ENCODE results near the gene DUSP1. TPM values are rescaled to one million over a fixed set of nuclear protein-coding genes. Genes with fewer than 3 reads are reported as not detected.
A peak's percentile ranks its signal among the peaks of the same experiment; 100 is the strongest.

DUSP1 gene
- total and polyA plus RNA-seq, 2 of the 13 experiments (the other 11 are each of a cell fraction or from before 2014, with no cell fraction given) = 27.1 to 55.5 TPM

DNA sequence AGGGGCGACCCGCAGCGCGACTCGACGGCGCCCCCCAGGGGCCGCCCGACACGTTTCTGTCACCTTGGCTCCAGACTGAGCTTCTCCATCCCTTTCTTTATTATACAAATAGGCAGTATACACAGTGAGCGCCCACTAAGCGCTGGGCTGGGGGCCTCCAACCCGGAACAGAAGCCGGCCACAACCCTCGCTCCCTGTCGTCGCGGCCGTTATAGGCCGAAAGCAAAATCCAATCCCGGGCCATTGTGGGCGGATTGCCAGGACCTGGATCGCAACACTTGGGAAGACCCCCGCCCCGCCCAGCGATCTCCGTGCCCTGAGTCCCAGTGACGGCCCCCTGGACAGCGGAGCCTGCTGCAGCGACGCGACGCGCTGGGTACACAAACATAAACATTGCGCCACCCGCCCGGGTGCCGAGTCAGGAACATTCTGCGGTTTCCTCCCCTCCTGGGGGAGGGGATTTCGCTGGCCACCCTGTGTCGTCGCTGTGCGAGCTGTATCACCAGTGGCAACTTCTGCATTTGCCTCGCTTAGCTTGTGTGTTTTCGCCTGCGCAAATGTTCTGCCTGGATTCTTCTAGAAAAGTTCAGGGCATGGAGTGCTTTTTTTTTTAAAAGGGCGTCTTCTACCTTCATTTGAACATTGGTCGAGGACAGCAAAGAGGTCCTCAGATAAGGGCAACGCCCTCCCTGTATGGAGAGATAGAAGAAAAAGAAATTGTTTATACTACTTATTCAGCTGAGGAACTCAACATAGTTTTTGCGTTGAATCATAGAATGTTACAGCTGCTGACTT, 1.3 kb upstream of the DUSP1 start (continued):
- TF ChIP-seq, protein P1, sequence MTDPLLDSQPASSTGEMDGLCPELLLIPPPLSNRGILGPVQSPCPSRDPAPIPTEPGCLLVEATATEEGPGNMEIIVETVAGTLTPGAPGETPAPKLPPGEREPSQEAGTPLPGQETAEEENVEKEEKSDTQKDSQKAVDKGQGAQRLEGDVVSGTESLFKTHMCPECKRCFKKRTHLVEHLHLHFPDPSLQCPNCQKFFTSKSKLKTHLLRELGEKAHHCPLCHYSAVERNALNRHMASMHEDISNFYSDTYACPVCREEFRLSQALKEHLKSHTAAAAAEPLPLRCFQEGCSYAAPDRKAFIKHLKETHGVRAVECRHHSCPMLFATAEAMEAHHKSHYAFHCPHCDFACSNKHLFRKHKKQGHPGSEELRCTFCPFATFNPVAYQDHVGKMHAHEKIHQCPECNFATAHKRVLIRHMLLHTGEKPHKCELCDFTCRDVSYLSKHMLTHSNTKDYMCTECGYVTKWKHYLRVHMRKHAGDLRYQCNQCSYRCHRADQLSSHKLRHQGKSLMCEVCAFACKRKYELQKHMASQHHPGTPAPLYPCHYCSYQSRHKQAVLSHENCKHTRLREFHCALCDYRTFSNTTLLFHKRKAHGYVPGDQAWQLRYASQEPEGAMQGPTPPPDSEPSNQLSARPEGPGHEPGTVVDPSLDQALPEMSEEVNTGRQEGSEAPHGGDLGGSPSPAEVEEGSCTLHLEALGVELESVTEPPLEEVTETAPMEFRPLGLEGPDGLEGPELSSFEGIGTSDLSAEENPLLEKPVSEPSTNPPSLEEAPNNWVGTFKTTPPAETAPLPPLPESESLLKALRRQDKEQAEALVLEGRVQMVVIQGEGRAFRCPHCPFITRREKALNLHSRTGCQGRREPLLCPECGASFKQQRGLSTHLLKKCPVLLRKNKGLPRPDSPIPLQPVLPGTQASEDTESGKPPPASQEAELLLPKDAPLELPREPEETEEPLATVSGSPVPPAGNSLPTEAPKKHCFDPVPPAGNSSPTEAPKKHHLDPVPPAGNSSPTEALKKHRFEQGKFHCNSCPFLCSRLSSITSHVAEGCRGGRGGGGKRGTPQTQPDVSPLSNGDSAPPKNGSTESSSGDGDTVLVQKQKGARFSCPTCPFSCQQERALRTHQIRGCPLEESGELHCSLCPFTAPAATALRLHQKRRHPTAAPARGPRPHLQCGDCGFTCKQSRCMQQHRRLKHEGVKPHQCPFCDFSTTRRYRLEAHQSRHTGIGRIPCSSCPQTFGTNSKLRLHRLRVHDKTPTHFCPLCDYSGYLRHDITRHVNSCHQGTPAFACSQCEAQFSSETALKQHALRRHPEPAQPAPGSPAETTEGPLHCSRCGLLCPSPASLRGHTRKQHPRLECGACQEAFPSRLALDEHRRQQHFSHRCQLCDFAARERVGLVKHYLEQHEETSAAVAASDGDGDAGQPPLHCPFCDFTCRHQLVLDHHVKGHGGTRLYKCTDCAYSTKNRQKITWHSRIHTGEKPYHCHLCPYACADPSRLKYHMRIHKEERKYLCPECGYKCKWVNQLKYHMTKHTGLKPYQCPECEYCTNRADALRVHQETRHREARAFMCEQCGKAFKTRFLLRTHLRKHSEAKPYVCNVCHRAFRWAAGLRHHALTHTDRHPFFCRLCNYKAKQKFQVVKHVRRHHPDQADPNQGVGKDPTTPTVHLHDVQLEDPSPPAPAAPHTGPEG (CRISPR knock-in tag; IDR thresholded peaks at IDR 0.05) = peak; percentile 75; the same call in 1 of the 2 replicates
- TF ChIP-seq FOSL2 (CRISPR knock-in tag; IDR thresholded peaks at IDR 0.05) (peak; percentile 93), KDM5B (CRISPR knock-in tag; IDR thresholded peaks at IDR 0.05; ENCODE audit: borderline replicate concordance) (peak; percentile 84; the same call in 1 of the 2 replicates), SRSF1 (optimal IDR thresholded peaks at IDR 0.05; ENCODE audit: low read depth, low read length) (peak; percentile 80), SRF (IDR thresholded peaks at IDR 0.05; ENCODE audit: low read depth, low read length) (peak; percentile 12; the same call in 1 of the 2 replicates), ZNF180 (CRISPR knock-in tag; IDR thresholded peaks at IDR 0.05; ENCODE audit: borderline replicate concordance, low read depth) (no peak), ZNF674 (CRISPR knock-in tag; IDR thresholded peaks at IDR 0.05; ENCODE audit: low read depth) (peak; percentile 60; the same call in 1 of the 2 replicates), CC2D1A (CRISPR knock-in tag; IDR thresholded peaks at IDR 0.05) (no peak), ZNF232 (CRISPR knock-in tag; IDR thresholded peaks at IDR 0.05; ENCODE audit: borderline replicate concordance) (peak; percentile 90; the same call in 1 of the 2 replicates), RAD51 (IDR thresholded peaks at IDR 0.05; ENCODE audit: borderline replicate concordance) (no peak), THYN1 (CRISPR knock-in tag; IDR thresholded peaks at IDR 0.05; ENCODE audit: borderline replicate concordance, low read depth) (no peak), TCF7L2 (IDR thresholded peaks at IDR 0.05; ENCODE audit: low read depth, low read length) (no peak), DPF2 (CRISPR knock-in tag; IDR thresholded peaks at IDR 0.05; ENCODE audit: borderline replicate concordance, low read depth) (peak; percentile 90), CHCHD3 (CRISPR knock-in tag; IDR thresholded peaks at IDR 0.05) (no peak)
- TF ChIP-seq, protein P2, sequence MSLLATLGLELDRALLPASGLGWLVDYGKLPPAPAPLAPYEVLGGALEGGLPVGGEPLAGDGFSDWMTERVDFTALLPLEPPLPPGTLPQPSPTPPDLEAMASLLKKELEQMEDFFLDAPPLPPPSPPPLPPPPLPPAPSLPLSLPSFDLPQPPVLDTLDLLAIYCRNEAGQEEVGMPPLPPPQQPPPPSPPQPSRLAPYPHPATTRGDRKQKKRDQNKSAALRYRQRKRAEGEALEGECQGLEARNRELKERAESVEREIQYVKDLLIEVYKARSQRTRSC (CRISPR knock-in tag; IDR thresholded peaks at IDR 0.05; ENCODE audit: low read depth) = no peak
- TF ChIP-seq, protein P3, sequence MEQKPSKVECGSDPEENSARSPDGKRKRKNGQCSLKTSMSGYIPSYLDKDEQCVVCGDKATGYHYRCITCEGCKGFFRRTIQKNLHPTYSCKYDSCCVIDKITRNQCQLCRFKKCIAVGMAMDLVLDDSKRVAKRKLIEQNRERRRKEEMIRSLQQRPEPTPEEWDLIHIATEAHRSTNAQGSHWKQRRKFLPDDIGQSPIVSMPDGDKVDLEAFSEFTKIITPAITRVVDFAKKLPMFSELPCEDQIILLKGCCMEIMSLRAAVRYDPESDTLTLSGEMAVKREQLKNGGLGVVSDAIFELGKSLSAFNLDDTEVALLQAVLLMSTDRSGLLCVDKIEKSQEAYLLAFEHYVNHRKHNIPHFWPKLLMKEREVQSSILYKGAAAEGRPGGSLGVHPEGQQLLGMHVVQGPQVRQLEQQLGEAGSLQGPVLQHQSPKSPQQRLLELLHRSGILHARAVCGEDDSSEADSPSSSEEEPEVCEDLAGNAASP (CRISPR knock-in tag; IDR thresholded peaks at IDR 0.05; ENCODE audit: borderline replicate concordance) = peak; percentile 85; the same call in 1 of the 2 replicates
- TF ChIP-seq, protein P4, sequence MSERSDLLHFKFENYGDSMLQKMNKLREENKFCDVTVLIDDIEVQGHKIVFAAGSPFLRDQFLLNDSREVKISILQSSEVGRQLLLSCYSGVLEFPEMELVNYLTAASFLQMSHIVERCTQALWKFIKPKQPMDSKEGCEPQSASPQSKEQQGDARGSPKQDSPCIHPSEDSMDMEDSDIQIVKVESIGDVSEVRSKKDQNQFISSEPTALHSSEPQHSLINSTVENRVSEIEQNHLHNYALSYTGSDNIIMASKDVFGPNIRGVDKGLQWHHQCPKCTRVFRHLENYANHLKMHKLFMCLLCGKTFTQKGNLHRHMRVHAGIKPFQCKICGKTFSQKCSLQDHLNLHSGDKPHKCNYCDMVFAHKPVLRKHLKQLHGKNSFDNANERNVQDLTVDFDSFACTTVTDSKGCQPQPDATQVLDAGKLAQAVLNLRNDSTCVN (CRISPR knock-in tag; IDR thresholded peaks at IDR 0.05; ENCODE audit: borderline replicate concordance) = peak; percentile 90
